Smooth muscle cell (in vitro differentiated cells): ENCODE results near the gene PTPN4. TPM values are rescaled to one million over a fixed set of nuclear protein-coding genes. Genes with fewer than 3 reads are reported as not detected.

Source experiments
- DNase-seq: peaks from one replicate; lab custom pipeline; 2025; ENCODE audit not compliant: unreplicated experiment; lab: John Stamatoyannopoulos, UW
- H2AFZ ChIP-seq: fragments of 200-600 bp; sonication (generic); 2 replicates; pipeline ENCODE4 v1.6.0; 2016; ENCODE audit warnings: antibody characterized with exemption, low read depth, mild to moderate bottlenecking
- H3F3A ChIP-seq: fragments of 200-600 bp; sonication (generic); 2 replicates; pipeline ENCODE4 v1.6.0; 2017; ENCODE audit warnings: antibody characterized with exemption, low read depth
- H3K27ac ChIP-seq: fragments of 200-600 bp; sonication (generic); 2 replicates; pipeline ENCODE4 v1.5.1; 2016; ENCODE audit warnings: low read depth, mild to moderate bottlenecking
- H3K27me3 ChIP-seq: fragments of 200-600 bp; sonication (generic); 2 replicates; pipeline ENCODE4 v1.6.1; 2016; ENCODE audit warnings: low read depth, mild to moderate bottlenecking
- H3K36me3 ChIP-seq: fragments of 200-600 bp; sonication (generic); 2 replicates; pipeline ENCODE4 v1.5.1; 2016; ENCODE audit warnings: low read depth
- H3K4me1 ChIP-seq: fragments of 200-600 bp; sonication (generic); 2 replicates; pipeline ENCODE4 v1.5.1; 2016; ENCODE audit warnings: low read depth
- H3K4me2 ChIP-seq: fragments of 200-600 bp; sonication (generic); 2 replicates; pipeline ENCODE4 v1.6.0; 2016; ENCODE audit warnings: mild to moderate bottlenecking
- H3K4me3 ChIP-seq: fragments of 200-600 bp; sonication (generic); 2 replicates; pipeline ENCODE4 v1.5.1; 2016; ENCODE audit warnings: mild to moderate bottlenecking
- H3K79me2 ChIP-seq: fragments of 200-600 bp; sonication (generic); 2 replicates; pipeline ENCODE4 v1.6.0; 2016; ENCODE audit warnings: low read depth, mild to moderate bottlenecking
- H3K9ac ChIP-seq: fragments of 200-600 bp; sonication (generic); 2 replicates; pipeline ENCODE4 v1.6.0; 2016; ENCODE audit warnings: low read depth
- H3K9me3 ChIP-seq: fragments of 200-600 bp; sonication (generic); replicated peaks from 2 replicates; pipeline ENCODE4 v1.5.1; 2016; ENCODE audit warnings: low read depth
- H4K20me1 ChIP-seq: fragments of 200-600 bp; sonication (generic); 2 replicates; pipeline ENCODE4 v1.6.0; 2016; ENCODE audit warnings: low read depth
- CTCF ChIP-seq: fragments of 200-600 bp; sonication (generic); IDR thresholded peaks from 2 replicates; pipeline ENCODE4 v1.5.1; 2017; ENCODE audit warnings: borderline replicate concordance, mild to moderate bottlenecking, antibody characterized with exemption; ENCODE audit not compliant: insufficient read depth, poor library complexity, severe bottlenecking
- WGBS: methylation state at CpG from one replicate; pipeline ENCODE4 v1.1.7; 2016; ENCODE audit warnings: low lambda C conversion rate; 5-methylcytosine and 5-hydroxymethylcytosine counted together
- polyA plus RNA-seq: library from polyadenylated mRNA; unstranded; fragments of >200 nt; fragmentation: Nextera tagmentation; extraction: Ambion mirVana; gene quantifications from 2 replicates; pipeline ENCODE4 v1.2.1, GENCODE V29; 2016
- total RNA-seq: library from RNA; depleted of rRNA; stranded (reverse); fragments of >200 nt; gene quantifications from 2 replicates; pipeline ENCODE4 v1.2.3, GENCODE V29; 2014

The PTPN4 gene
- total and polyA plus RNA-seq, 2 experiments from 2014 or later: 9.7 to 26.2 TPM

DNA sequence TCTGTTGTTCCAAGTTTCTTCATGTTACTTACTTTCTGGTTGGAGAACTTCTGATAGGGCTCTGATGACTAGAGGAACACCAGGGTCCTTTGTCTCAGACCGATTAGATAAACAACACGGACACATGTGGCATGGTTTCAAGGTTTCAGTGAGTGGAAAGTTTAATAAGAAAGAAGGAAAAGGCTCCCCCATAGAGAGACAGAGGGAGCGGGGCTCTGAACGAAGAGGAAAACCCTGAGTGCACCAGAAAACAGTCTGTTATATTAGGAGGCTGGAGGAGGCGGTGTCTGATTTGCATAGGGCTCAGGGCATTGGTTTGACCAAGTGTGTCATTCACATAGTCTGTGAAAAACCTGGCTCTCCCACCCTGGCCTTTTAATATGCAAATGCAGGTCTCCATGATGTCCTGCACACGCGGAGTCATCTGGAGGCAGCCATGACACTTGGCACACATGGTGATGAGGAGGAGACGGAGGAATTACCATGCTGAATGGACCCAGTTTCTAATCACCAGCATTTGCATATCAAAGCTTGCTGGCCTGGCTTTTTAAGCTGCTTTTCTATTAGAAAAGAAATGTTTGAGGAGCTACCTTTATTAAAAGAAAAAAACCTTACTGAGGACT lies 94.2 kb downstream of the PTPN4 start:
- Histone ChIP-seq H3K4me2 (no peak overlapping the region), H3K27me3 (no peaks in the 10 kb centered on the region), H3K4me1 (no peaks in the 10 kb centered on the region), H4K20me1 (peaks cover 29% of the 10 kb centered on the region), H3K9me3 (no peaks in the 10 kb centered on the region), H3K79me2 (peaks cover 34% of the 10 kb centered on the region), H3K27ac (no peak overlapping the region), H2AFZ (no peak overlapping the region), H3K9ac (no peak overlapping the region), H3F3A (no peaks in the 10 kb centered on the region), H3K4me3 (no peak overlapping the region), H3K36me3 (no peaks in the 10 kb centered on the region)
- DNase-seq: no peak
- WGBS: 89% methylated on average over 8 of the region's 8 CpGs
- TF ChIP-seq CTCF: no peak

- DNase-seq: no peak
- Histone ChIP-seq H3K9ac (no peak overlapping the region), H2AFZ (no peak overlapping the region), H3K4me2 (no peak overlapping the region), H3K36me3 (no peaks in the 10 kb centered on the region), H3K79me2 (peaks cover 36% of the 10 kb centered on the region), H3F3A (no peaks in the 10 kb centered on the region), H3K4me1 (no peaks in the 10 kb centered on the region), H4K20me1 (peaks cover 16% of the 10 kb centered on the region), H3K4me3 (no peak overlapping the region), H3K27me3 (no peaks in the 10 kb centered on the region), H3K9me3 (no peaks in the 10 kb centered on the region), H3K27ac (no peak overlapping the region)
- no peak for TF ChIP-seq CTCF
- 48% methylated on average over 2 of the region's 2 CpGs for WGBS
Measured at GRCh38 chr2:119856469-119856901, 96.8 kb downstream of the PTPN4 start.

GRCh38 chr2:119857742-119858141 lies 98.0 kb downstream of the PTPN4 start:
- Histone ChIP-seq H3K79me2 (peaks cover 31% of the 10 kb centered on the region), H3K4me1 (no peaks in the 10 kb centered on the region), H3K27ac (no peak overlapping the region), H3F3A (no peaks in the 10 kb centered on the region), H3K4me2 (no peak overlapping the region), H2AFZ (no peak overlapping the region), H3K27me3 (no peaks in the 10 kb centered on the region), H3K36me3 (no peaks in the 10 kb centered on the region), H3K9me3 (no peaks in the 10 kb centered on the region), H4K20me1 (peaks cover 11% of the 10 kb centered on the region), H3K9ac (no peak overlapping the region), H3K4me3 (no peak overlapping the region)
- no peak for DNase-seq
- WGBS: 66% methylated on average over 3 of the region's 3 CpGs
- no peak for TF ChIP-seq CTCF

DNA sequence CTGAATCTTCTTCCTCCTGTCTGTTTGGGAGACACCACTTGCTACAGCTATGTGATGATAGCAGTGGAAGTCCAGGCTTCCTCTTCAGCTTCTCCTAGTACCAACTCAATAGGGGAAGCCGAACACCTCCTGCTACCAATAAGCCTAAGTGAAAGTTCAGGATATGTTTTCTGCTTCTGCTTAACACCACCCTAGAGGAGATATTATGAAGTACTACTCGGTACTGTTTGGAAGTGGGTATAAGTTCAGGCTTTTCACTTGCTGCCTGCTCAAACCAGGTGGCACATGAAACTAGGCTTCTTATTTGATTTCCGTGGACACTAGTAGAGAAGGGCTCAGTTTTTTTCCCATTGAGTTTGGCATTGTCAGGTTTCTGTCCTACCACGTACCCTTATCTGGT lies 99.8 kb downstream of the PTPN4 start:
- Histone ChIP-seq H3K9me3 (no peaks in the 10 kb centered on the region), H3K4me3 (no peak overlapping the region), H2AFZ (no peak overlapping the region), H3K27me3 (no peaks in the 10 kb centered on the region), H3K36me3 (no peaks in the 10 kb centered on the region), H3K9ac (no peak overlapping the region), H3K4me1 (no peaks in the 10 kb centered on the region), H3F3A (no peaks in the 10 kb centered on the region), H3K4me2 (no peak overlapping the region), H3K27ac (no peak overlapping the region), H4K20me1 (peaks cover 6% of the 10 kb centered on the region), H3K79me2 (peaks cover 24% of the 10 kb centered on the region)
- no peak for DNase-seq
- 70% methylated on average over 4 of the region's 4 CpGs for WGBS
- TF ChIP-seq CTCF: no peak
